Upper lobe of right lung (tissue), 1 donor: ENCODE results near the gene ELOVL5. TPM values are rescaled to one million over a fixed set of nuclear protein-coding genes. Genes with fewer than 3 reads are reported as not detected.
A peak's percentile ranks its signal among the peaks of the same experiment; 100 is the strongest.

Experiments
- ATAC-seq: fragments of 200-7000 bp; cut with Tn5 transposase; one replicate; pipeline ENCODE4 v1.9.1; 2020; ENCODE audit warnings: mild to moderate bottlenecking, moderate library complexity
- DNase-seq: peaks from one replicate; pipeline ENCODE4 v3.0.0-alpha.2; 2020
- H3K27ac ChIP-seq: fragments of 200-600 bp; one replicate; pipeline ENCODE4 v1.8.0; 2022
- H3K27me3 ChIP-seq: fragments of 200-600 bp; one replicate; pipeline ENCODE4 v1.8.0; 2022; ENCODE audit warnings: mild to moderate bottlenecking
- H3K36me3 ChIP-seq: fragments of 200-600 bp; one replicate; pipeline ENCODE4 v1.8.0; 2022
- H3K4me1 ChIP-seq: fragments of 200-600 bp; one replicate; pipeline ENCODE4 v1.8.0; 2022
- H3K4me3 ChIP-seq: fragments of 200-600 bp; one replicate; pipeline ENCODE4 v1.8.0; 2022; ENCODE audit warnings: mild to moderate bottlenecking
- H3K9me3 ChIP-seq: fragments of 200-600 bp; one replicate; pipeline ENCODE4 v1.8.0; 2022
- CTCF ChIP-seq: fragments of 200-600 bp; IDR thresholded peaks from one replicate; pipeline ENCODE4 v1.8.0; 2022; ENCODE audit warnings: antibody characterized with exemption
- intact Hi-C: fragments of 100-400 bp; cut with DNase I; formaldehyde crosslinking; loops from one replicate; pipeline ENCODE4 v1.11.0; 2022
- total RNA-seq: library from RNA; stranded (reverse); fragmentation: NEBNext Ultra II Directional; extraction: Animal tissue kit (Norgen Biotek cat#: 25700); gene quantifications from one replicate; pipeline ENCODE4 v1.2.1, GENCODE V29; 2021
- donor health status: DM: no; HTN: yes; CAD: no; lungs with severe emphysema.

Gene ELOVL5
- total RNA-seq, 1 donor from 2014 or later, result 80.4 TPM

GRCh38 chr6:53250176-53251032 is 98.3 kb downstream of the ELOVL5 start:
- ATAC-seq, result no peak

GRCh38 chr6:53246924-53247323 is 101.8 kb downstream of the ELOVL5 start:
- H3K36me3 ChIP-seq, result no peaks in the 10 kb centered on the region
- H3K4me1 ChIP-seq, result no peaks in the 10 kb centered on the region
- H3K4me3 ChIP-seq, result no peak overlapping the region
- no peak for ATAC-seq
- no peak for DNase-seq
- no peak for TF ChIP-seq CTCF
- intact Hi-C loops, result no loop called here
- no peaks in the 10 kb centered on the region for H3K9me3 ChIP-seq
- no peaks in the 10 kb centered on the region for H3K27me3 ChIP-seq
- no peak overlapping the region for H3K27ac ChIP-seq

More at GRCh38 chr6:53250176-53251032, 98.3 kb downstream of the ELOVL5 start:
- Histone ChIP-seq H3K9me3 (no peaks in the 10 kb centered on the region), H3K27ac (no peak overlapping the region), H3K27me3 (no peaks in the 10 kb centered on the region), H3K4me1 (no peaks in the 10 kb centered on the region), H3K36me3 (no peaks in the 10 kb centered on the region), H3K4me3 (no peak overlapping the region)
- intact Hi-C loops, result no loop called here
- DNase-seq, result no peak
- no peak for TF ChIP-seq CTCF

- peak; percentile 64 for ATAC-seq
- no peak overlapping the region for H3K4me3 ChIP-seq
- peaks cover 6% of the 10 kb centered on the region for H3K4me1 ChIP-seq
- intact Hi-C loops, result no loop called here
- TF ChIP-seq CTCF, result no peak
- no peaks in the 10 kb centered on the region for H3K27me3 ChIP-seq
- H3K27ac ChIP-seq, result no peak overlapping the region
- H3K36me3 ChIP-seq, result no peaks in the 10 kb centered on the region
- no peaks in the 10 kb centered on the region for H3K9me3 ChIP-seq
- DNase-seq, result no peak
These were observed 103.8 kb downstream of the ELOVL5 start for GRCh38 chr6:53244958-53245357.

- intact Hi-C loops, result no loop called here
- Histone ChIP-seq H3K27me3 (no peaks in the 10 kb centered on the region), H3K9me3 (no peaks in the 10 kb centered on the region), H3K4me3 (no peak overlapping the region), H3K36me3 (no peaks in the 10 kb centered on the region), H3K27ac (no peak overlapping the region), H3K4me1 (peaks cover 6% of the 10 kb centered on the region)
- no peak for ATAC-seq
- no peak for DNase-seq
- TF ChIP-seq CTCF, result no peak
These were observed 104.3 kb downstream of the ELOVL5 start for GRCh38 chr6:53244399-53244931.

- no peaks in the 10 kb centered on the region for H3K27me3 ChIP-seq
- H3K4me1 ChIP-seq, result peaks cover 6% of the 10 kb centered on the region
- ATAC-seq, result peak; percentile 89
- DNase-seq, result no peak
- no peaks in the 10 kb centered on the region for H3K9me3 ChIP-seq
- no peaks in the 10 kb centered on the region for H3K36me3 ChIP-seq
- H3K27ac ChIP-seq, result no peak overlapping the region
- no peak for TF ChIP-seq CTCF
- intact Hi-C loops, result no loop called here
- no peak overlapping the region for H3K4me3 ChIP-seq
These were observed 106.8 kb downstream of the ELOVL5 start for GRCh38 chr6:53241938-53242337.
